Measurements from ENCODE around the gene MAD1L1. TPM values are rescaled to one million over a fixed set of nuclear protein-coding genes. Genes with fewer than 3 reads are reported as not detected.

The MAD1L1 gene
- total RNA-seq, 4 donors from 2014 or later, result 22.3 to 56.6 (median 35.0) TPM

DNA sequence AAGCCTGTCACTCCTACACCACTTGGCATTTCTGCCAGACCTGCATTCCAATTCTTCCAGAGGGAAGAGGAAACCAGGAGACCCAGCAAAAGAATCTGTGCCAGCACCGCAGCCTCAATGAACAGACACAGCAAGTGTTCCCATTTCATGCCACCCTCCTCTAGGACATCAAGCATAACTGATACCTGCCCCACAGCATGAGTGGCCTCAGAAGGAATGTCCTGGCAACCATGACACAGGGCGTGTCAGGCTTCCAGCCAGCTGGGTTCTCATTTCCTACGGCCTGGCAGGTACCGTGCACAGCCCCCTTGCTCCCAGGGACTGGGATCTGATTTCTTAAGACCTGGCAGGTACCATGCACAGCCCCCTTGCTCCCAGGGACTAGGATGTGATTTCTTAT, 7.8 kb downstream of the MAD1L1 start:
- WGBS, 2 donors (ENCODE audit: low coverage in 1 of 2), result 20 to 100% methylated on average over 1 to 4 of the region's 4 CpGs
- no peak overlapping the region for H3K4me3 ChIP-seq
- no peaks in the 10 kb centered on the region for H3K27me3 ChIP-seq
- peaks cover 0 to 10% (median 0%) of the 10 kb centered on the region in 3 donors for H3K4me1 ChIP-seq
- H3K36me3 ChIP-seq, result peaks cover 0 to 99% of the 10 kb centered on the region in 2 donors
- no peak for ATAC-seq
- no peaks in the 10 kb centered on the region for H3K9me3 ChIP-seq
- TF ChIP-seq POLR2A (IDR thresholded peaks at IDR 0.05), result no peak
- TF ChIP-seq POLR2AphosphoS5 (IDR thresholded peaks at IDR 0.05), result no peak
- TF ChIP-seq, protein P1, sequence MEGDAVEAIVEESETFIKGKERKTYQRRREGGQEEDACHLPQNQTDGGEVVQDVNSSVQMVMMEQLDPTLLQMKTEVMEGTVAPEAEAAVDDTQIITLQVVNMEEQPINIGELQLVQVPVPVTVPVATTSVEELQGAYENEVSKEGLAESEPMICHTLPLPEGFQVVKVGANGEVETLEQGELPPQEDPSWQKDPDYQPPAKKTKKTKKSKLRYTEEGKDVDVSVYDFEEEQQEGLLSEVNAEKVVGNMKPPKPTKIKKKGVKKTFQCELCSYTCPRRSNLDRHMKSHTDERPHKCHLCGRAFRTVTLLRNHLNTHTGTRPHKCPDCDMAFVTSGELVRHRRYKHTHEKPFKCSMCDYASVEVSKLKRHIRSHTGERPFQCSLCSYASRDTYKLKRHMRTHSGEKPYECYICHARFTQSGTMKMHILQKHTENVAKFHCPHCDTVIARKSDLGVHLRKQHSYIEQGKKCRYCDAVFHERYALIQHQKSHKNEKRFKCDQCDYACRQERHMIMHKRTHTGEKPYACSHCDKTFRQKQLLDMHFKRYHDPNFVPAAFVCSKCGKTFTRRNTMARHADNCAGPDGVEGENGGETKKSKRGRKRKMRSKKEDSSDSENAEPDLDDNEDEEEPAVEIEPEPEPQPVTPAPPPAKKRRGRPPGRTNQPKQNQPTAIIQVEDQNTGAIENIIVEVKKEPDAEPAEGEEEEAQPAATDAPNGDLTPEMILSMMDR (IDR thresholded peaks at IDR 0.05), result no peak
- no peak for TF ChIP-seq EP300 (IDR thresholded peaks at IDR 0.05)
- no peak overlapping the region for H3K27ac ChIP-seq

DNA sequence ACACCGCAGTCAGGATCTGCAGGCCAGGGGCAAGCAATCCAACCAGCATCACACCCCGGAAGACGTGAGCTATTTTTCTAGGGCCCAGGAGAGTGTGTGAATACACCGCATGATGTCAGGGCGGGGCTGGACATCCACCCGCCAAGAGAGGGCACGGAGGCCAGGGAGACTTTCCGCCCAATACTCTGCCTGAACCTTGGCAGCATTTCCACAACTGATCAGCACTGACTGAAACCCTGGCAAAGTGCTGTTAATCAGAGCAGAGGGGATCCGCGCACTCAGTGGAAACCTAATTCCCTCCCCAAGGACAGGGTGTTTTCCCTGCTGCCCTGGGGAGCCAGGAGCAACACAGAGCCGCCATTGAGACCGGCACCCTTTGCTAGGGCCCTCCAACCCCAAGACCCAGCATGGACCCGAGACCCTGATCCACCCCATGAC, 8.2 kb downstream of the MAD1L1 start:
- Histone ChIP-seq H3K27me3 (no peaks in the 10 kb centered on the region), H3K27ac (no peak overlapping the region), H3K4me1 (peaks cover 0 to 6% (median 0%) of the 10 kb centered on the region in 3 donors), H3K36me3 (peaks cover 0 to 99% of the 10 kb centered on the region in 2 donors), H3K4me3 (no peak overlapping the region), H3K9me3 (no peaks in the 10 kb centered on the region)
- ATAC-seq, result no peak
- WGBS, 2 donors (ENCODE audit: low coverage in 1 of 2), result 87 to 100% methylated on average over 1 to 7 of the region's 13 CpGs
- TF ChIP-seq POLR2A (IDR thresholded peaks at IDR 0.05) (no peak), EP300 (IDR thresholded peaks at IDR 0.05) (no peak), POLR2AphosphoS5 (IDR thresholded peaks at IDR 0.05) (no peak)
- TF ChIP-seq, protein P1 (IDR thresholded peaks at IDR 0.05), result no peak

GRCh38 chr7:2223321-2223720, 9.4 kb downstream of the MAD1L1 start:
- no CpG with 5 or more reads among the region's 17 CpGs for WGBS, 2 donors (ENCODE audit: low coverage in 1 of 2)
- no peaks in the 10 kb centered on the region for H3K27me3 ChIP-seq
- H3K27ac ChIP-seq, result no peak overlapping the region
- no peak overlapping the region for H3K4me3 ChIP-seq
- H3K4me1 ChIP-seq, result no peaks in the 10 kb centered on the region
- TF ChIP-seq POLR2A (IDR thresholded peaks at IDR 0.05) (no peak), POLR2AphosphoS5 (IDR thresholded peaks at IDR 0.05) (no peak), EP300 (IDR thresholded peaks at IDR 0.05) (no peak)
- TF ChIP-seq, protein P1 (IDR thresholded peaks at IDR 0.05), result no peak
- no peaks in the 10 kb centered on the region for H3K9me3 ChIP-seq
- ATAC-seq, result no peak
- peaks cover 0 to 100% of the 10 kb centered on the region in 2 donors for H3K36me3 ChIP-seq

DNA sequence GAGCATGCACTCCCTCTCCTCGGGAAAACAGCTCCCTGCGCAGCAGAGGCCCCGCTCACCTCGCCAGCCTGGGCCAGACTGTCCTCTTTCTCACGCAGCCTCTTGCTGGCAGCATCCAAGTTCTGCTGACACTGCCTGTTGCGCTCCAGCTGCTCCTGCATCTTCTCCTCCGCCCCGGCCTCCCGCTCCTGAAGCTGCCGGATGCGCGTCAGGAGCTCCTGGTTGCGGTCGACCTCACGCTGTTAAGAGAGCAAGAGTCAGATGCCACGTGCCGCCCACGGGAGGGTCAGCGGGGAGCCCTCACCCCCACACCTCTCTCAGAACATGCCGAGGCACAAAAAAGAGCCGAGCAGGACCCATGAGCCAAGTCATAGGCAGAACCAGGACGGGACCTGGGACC, 10.2 kb downstream of the MAD1L1 start:
- Histone ChIP-seq H3K9me3 (no peaks in the 10 kb centered on the region), H3K4me1 (no peaks in the 10 kb centered on the region), H3K27me3 (no peaks in the 10 kb centered on the region), H3K4me3 (no peak overlapping the region), H3K36me3 (peaks cover 0 to 100% of the 10 kb centered on the region in 2 donors), H3K27ac (no peak overlapping the region)
- no peak for ATAC-seq
- TF ChIP-seq EP300 (IDR thresholded peaks at IDR 0.05), result no peak
- no peak for TF ChIP-seq POLR2A (IDR thresholded peaks at IDR 0.05)
- no peak for TF ChIP-seq POLR2AphosphoS5 (IDR thresholded peaks at IDR 0.05)
- TF ChIP-seq, protein P1 (IDR thresholded peaks at IDR 0.05), result no peak
- WGBS, 2 donors (ENCODE audit: low coverage in 1 of 2), result 97% methylated on average over 11 of the region's 22 CpGs; no CpG with 5 or more reads in 1 of the 2 donors

DNA sequence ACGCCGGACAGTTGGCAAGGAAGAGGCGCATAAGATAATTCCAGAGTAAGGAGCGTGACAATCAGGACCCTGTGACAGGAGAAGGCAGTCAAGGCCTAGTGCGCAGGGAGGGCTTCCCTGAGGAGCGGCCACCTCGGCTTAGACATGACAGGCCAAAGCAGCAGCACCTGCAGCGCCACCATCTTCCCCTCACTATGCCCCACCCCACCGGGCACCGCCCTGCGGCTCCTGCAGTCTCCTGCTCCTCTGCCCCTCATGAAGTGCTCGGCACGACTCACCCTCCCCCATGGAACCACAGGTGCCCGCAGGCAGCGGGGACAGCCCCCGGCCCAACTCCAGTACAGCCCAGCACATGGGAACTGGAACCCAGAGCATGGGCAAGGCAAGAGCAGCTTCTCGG, 11.8 kb downstream of the MAD1L1 start:
- Histone ChIP-seq H3K27me3 (no peaks in the 10 kb centered on the region), H3K27ac (no peak overlapping the region), H3K9me3 (no peaks in the 10 kb centered on the region), H3K36me3 (peaks cover 0 to 100% of the 10 kb centered on the region in 2 donors), H3K4me1 (no peaks in the 10 kb centered on the region), H3K4me3 (no peak overlapping the region)
- no peak for ATAC-seq
- WGBS, 2 donors (ENCODE audit: low coverage in 1 of 2), result 91% methylated on average over 7 of the region's 17 CpGs; no CpG with 5 or more reads in 1 of the 2 donors
- TF ChIP-seq, protein P1 (IDR thresholded peaks at IDR 0.05), result no peak
- TF ChIP-seq EP300 (IDR thresholded peaks at IDR 0.05) (no peak), POLR2A (IDR thresholded peaks at IDR 0.05) (no peak), POLR2AphosphoS5 (IDR thresholded peaks at IDR 0.05) (no peak)
